Lung (tissue), 12 donors: Measurements from ENCODE around the gene TNFAIP3. TPM values are rescaled to one million over a fixed set of nuclear protein-coding genes. Genes with fewer than 3 reads are reported as not detected.
"Not testable (repeated sequence)": the region's sequence is repeated elsewhere in the genome, so short reads cannot be mapped to it uniquely, and the experiment has no call there.

Source experiments
- ATAC-seq: fragments of 200-7000 bp; cut with Tn5 transposase; one replicate; pipeline ENCODE4 v1.9.1; 2020; ENCODE audit warnings: moderate number of reproducible peaks; ENCODE audit not compliant: insufficient read depth, low FRiP score
- DNase-seq, 3 donors: peaks; one replicate each; pipeline ENCODE4 v3.0.0-alpha.2; 2013 to 2017
- H3K27ac ChIP-seq, 2 donors: one replicate each; pipeline ENCODE4 v1.5.1; 2013; ENCODE audit warnings: mild to moderate bottlenecking in 2 of 2, moderate library complexity in 2 of 2, control low read depth in 1 of 2, inconsistent platforms in 1 of 2, low read depth in 1 of 2, low read length in 1 of 2
- H3K27me3 ChIP-seq, 3 donors: one replicate each; pipeline ENCODE4 v1.5.1; 2013; ENCODE audit warnings: low read length in 2 of 3; ENCODE audit not compliant: control insufficient read depth in 3 of 3, insufficient read depth in 3 of 3
- H3K36me3 ChIP-seq, 4 donors: one replicate each; pipeline ENCODE4 v1.5.1; 2013; ENCODE audit warnings: low read length in 4 of 4, mild to moderate bottlenecking in 1 of 4, moderate library complexity in 1 of 4; ENCODE audit not compliant: control insufficient read depth in 4 of 4, insufficient read depth in 4 of 4
- H3K4me1 ChIP-seq, 5 donors: one replicate each; pipeline ENCODE4 v1.5.1; 2013; ENCODE audit warnings: low read length in 5 of 5, mild to moderate bottlenecking in 2 of 5, moderate library complexity in 1 of 5; ENCODE audit not compliant: control insufficient read depth in 5 of 5, insufficient read depth in 5 of 5
- H3K4me3 ChIP-seq: one replicate; pipeline ENCODE4 v1.5.1; 2013; ENCODE audit warnings: mild to moderate bottlenecking, control low read depth, moderate library complexity
- H3K9ac ChIP-seq, 2 donors: one replicate each; pipeline ENCODE4 v1.5.1; 2013; ENCODE audit warnings: low read length in 2 of 2, control low read depth in 1 of 2; ENCODE audit not compliant: insufficient read depth in 1 of 2
- H3K9me3 ChIP-seq, 4 donors: one replicate each; pipeline ENCODE4 v1.5.1; 2013; ENCODE audit warnings: low read length in 3 of 4, mild to moderate bottlenecking in 1 of 4, moderate library complexity in 1 of 4; ENCODE audit not compliant: control insufficient read depth in 4 of 4, insufficient read depth in 3 of 4
- WGBS, 2 donors: extraction: QIAGEN DNeasy Blood & Tissue Kit; methylation state at CpG; one replicate each; pipeline ENCODE4 v1.1.7; 2013; 5-methylcytosine and 5-hydroxymethylcytosine counted together
- polyA plus RNA-seq, 2 donors: library from polyadenylated mRNA; stranded (reverse); fragments of 200-250 nt; gene quantifications; one replicate each; pipeline ENCODE4 v1.2.1, GENCODE V29; 2013
- total RNA-seq, 2 donors: library from RNA; depleted of rRNA in 1 of 2; stranded (reverse); fragments of >200 nt in 1 of 2; gene quantifications; one replicate each; pipeline ENCODE4 v1.2.1, GENCODE V29; 2014 to 2021
- TF ChIP-seq, protein P1 (sequence below): IDR thresholded peaks from 2 replicates; pipeline ENCODE4 v1.5.1; 2012; ENCODE audit warnings: mild to moderate bottlenecking; ENCODE audit errors: control extremely low read depth, extremely low read depth
- donor health status: control.
- donor health status: control.
- donor health status: Bipolar disorder and iron deficiency.
- donor health status: healthy.
- donor health status: DM: yes; HTN: yes; CAD: no.

TNFAIP3 gene
- total and polyA plus RNA-seq, 4 donors: 13.4 to 396 (median 87.5) TPM

DNA sequence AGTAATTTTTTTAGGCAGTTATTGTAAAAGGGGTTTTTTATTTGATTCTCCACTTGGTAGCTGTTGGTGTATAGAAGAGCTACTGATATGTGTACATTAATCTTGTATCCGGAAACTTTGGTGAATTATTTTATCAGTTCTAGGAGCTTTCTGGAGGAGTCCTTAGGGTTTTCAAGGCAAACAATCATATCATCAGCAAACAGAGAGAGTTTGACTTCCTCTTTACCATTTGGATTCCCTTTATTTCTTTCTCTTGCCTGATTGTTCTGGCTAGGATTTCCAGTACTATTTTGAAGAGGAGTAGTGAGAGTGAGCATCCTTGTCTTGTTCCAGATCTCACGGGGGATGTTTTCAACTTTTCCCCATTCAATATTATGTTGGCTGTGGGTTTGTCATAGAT lies 28.0 kb upstream of the TNFAIP3 start:
- Histone ChIP-seq H3K4me3 (no peak overlapping the region), H3K27me3 (no peaks in the 10 kb centered on the region), H3K27ac (no peak overlapping the region), H3K4me1 (no peaks in the 10 kb centered on the region), H3K9ac (no peak overlapping the region), H3K36me3 (no peaks in the 10 kb centered on the region), H3K9me3 (peaks cover 0 to 3% (median 0%) of the 10 kb centered on the region in 4 donors)
- DNase-seq: no peak
- ATAC-seq: no peak
- TF ChIP-seq, protein P1, sequence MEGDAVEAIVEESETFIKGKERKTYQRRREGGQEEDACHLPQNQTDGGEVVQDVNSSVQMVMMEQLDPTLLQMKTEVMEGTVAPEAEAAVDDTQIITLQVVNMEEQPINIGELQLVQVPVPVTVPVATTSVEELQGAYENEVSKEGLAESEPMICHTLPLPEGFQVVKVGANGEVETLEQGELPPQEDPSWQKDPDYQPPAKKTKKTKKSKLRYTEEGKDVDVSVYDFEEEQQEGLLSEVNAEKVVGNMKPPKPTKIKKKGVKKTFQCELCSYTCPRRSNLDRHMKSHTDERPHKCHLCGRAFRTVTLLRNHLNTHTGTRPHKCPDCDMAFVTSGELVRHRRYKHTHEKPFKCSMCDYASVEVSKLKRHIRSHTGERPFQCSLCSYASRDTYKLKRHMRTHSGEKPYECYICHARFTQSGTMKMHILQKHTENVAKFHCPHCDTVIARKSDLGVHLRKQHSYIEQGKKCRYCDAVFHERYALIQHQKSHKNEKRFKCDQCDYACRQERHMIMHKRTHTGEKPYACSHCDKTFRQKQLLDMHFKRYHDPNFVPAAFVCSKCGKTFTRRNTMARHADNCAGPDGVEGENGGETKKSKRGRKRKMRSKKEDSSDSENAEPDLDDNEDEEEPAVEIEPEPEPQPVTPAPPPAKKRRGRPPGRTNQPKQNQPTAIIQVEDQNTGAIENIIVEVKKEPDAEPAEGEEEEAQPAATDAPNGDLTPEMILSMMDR: no peak
- WGBS, 2 donors: 66 to 91% methylated on average over 2 of the region's 2 CpGs

DNA sequence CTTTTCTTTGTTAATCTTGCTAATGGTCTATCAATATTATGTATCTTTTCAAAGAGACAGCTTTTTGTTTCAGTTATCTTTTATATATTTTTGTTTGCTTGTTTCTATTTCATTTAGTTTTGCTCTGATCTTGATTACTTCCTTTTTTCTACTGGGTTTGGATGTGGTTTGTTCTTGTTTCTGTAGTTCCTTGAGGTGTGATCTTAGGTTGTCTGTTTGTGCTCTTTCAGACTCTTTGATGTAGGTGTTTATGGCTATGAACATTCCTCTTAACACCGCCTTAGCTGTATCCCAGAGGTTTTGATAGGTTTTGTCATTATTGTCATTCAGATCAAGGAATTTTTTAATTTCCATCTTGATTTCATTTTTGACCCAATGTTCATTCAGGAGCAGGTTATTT lies 26.8 kb upstream of the TNFAIP3 start:
- no peaks in the 10 kb centered on the region for H3K36me3 ChIP-seq
- H3K9me3 ChIP-seq: peaks cover 0 to 3% (median 0%) of the 10 kb centered on the region in 4 donors
- no peaks in the 10 kb centered on the region for H3K27me3 ChIP-seq
- no peak overlapping the region for H3K9ac ChIP-seq
- H3K4me1 ChIP-seq: no peaks in the 10 kb centered on the region
- no peak for DNase-seq
- H3K27ac ChIP-seq: no peak overlapping the region
- TF ChIP-seq, protein P1: no peak
- WGBS, 2 donors: 96 to 100% methylated on average over 1 of the region's 1 CpG
- no peak overlapping the region for H3K4me3 ChIP-seq
- ATAC-seq: no peak

DNA sequence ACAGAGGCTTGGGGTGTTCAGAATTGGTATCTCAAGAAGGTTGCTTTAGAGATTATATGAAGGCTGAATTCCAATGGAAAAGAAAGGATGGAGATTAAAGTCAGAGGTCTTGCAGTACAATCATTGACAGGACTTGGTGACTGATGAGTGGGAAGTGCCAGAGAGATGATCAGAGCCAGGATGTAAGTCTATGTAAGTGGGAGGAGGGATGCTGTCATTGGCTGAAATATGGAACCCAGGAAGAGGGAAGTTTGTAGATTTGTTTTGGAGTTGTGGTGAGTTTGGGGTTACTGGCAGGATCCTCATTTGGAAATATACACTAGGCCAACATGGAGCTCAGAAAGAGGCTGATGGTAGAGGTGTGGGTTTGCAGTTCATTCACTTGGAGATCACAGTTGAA lies 23.8 kb upstream of the TNFAIP3 start:
- TF ChIP-seq, protein P1: no peak
- no peak overlapping the region for H3K27ac ChIP-seq
- H3K36me3 ChIP-seq: no peaks in the 10 kb centered on the region
- H3K9me3 ChIP-seq: peaks cover 0 to 3% (median 0%) of the 10 kb centered on the region in 4 donors
- no peak overlapping the region for H3K4me3 ChIP-seq
- no peak for ATAC-seq
- H3K9ac ChIP-seq: no peak overlapping the region
- H3K27me3 ChIP-seq: no peaks in the 10 kb centered on the region
- peaks cover 0 to 1% (median 0%) of the 10 kb centered on the region in 5 donors for H3K4me1 ChIP-seq
- DNase-seq: no peak

DNA sequence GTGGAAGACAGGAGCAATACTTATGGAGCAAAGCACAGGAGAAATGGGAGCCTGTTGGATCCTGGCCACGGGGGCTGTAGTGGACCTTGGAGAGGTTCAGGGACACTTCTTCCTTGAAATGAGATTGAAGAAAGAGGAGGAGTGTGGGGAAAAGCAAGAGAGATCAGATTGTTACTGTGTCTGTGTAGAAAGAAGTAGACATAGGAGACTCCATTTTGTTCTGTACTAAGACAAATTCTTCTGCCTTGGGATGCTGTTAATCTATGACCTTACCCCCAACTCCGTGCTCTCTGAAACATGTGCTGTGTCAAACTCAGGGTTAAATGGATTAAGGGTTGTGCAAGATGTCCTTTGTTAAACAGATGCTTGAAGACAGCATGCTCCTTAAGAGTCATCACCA lies 22.7 kb upstream of the TNFAIP3 start:
- H3K27me3 ChIP-seq, H3K27ac ChIP-seq, H3K9ac ChIP-seq, H3K36me3 ChIP-seq, H3K4me3 ChIP-seq, DNase-seq, ATAC-seq, H3K9me3 ChIP-seq: not testable (repeated sequence)
- 87 to 98% methylated on average over 2 of the region's 2 CpGs for WGBS, 2 donors
- peaks cover 0 to 11% (median 0%) of the 10 kb centered on the region in 5 donors for H3K4me1 ChIP-seq

DNA sequence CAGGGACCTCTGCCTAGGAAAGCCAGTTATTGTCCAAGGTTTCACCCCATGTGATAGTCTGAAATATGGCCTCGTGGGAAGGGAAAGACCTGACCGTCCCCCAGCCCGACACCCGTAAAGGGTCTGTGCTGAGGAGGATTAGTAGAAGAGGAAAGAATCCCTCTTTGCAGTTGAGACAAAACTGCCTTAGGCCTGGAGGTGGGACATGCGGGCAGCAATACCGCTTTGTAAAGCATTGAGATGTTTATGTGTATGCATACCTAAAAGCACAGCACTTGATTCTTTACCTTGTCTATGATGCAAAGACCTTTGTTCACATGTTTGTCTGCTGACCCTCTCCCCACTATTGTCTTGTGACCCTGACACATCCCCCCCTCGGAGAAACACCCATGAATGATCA lies 22.3 kb upstream of the TNFAIP3 start:
- H3K27me3 ChIP-seq, H3K36me3 ChIP-seq, H3K4me3 ChIP-seq, H3K9ac ChIP-seq, DNase-seq, H3K27ac ChIP-seq, ATAC-seq, H3K9me3 ChIP-seq: not testable (repeated sequence)
- WGBS, 2 donors: 85 to 88% methylated on average over 7 of the region's 7 CpGs
- peaks cover 0 to 15% (median 0%) of the 10 kb centered on the region in 5 donors for H3K4me1 ChIP-seq
